ENCODE measurements around the gene VIPR2.

The VIPR2 gene

DNA sequence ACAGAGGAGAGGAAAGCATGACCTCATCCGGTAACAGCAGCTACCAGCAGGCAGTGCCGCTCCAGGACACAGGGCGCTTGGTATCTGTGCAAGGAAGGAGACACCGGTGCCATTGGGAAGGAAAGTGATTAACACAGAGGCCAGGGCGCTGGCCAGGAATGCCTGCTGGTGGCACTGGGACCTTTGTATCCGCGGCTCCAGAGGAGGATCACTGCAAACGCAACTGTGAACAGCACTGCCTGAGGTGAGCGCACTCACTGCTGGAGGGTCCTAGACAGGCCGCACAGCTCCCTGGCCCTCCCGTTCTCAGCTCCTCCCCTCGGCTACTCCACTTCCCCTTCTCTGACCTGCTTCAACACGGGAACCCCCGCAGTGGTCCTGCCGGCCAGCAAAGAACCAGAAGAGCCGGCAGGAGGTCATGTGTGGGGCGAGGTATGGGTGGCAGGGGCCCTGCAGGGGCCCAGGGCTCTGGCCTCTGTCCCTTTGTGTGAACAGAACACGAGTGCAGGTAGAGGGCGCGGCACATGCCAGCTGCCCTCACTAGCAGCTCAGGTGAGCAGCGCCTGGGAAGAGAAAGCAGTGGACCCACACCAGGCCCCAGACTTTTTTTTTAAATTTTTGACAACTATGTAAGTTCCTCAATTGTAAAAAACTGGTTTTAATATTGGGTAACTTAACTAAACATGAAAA lies 107.6 kb downstream of the VIPR2 start:
- DNase-seq, result peak in 1 of 3 donors; percentile 10
- Histone ChIP-seq H3K9me3 (ENCODE audit: control extremely low read depth in 1 of 5, control insufficient read depth in 4 of 5, insufficient read depth in 2 of 5, low read depth in 1 of 5, low read length in 4 of 5) (peaks cover 0 to 8% (median 4%) of the 10 kb centered on the region in 5 experiments), H3K27ac (ENCODE audit: insufficient read depth in 1 of 2, low read depth in 1 of 2, low read length in 2 of 2, poor library complexity in 1 of 2, severe bottlenecking in 2 of 2) (no peak overlapping the region), H3K27me3 (replicated peaks in 2 of 5; ENCODE audit: control insufficient read depth in 4 of 5, insufficient read depth in 5 of 5, low read length in 4 of 5) (peaks cover 0 to 2% (median 0%) of the 10 kb centered on the region in 5 experiments), H3K4me1 (ENCODE audit: control extremely low read depth in 1 of 4, control insufficient read depth in 4 of 4, insufficient read depth in 4 of 4, low read length in 3 of 4) (peaks cover 0 to 9% (median 5%) of the 10 kb centered on the region in 4 experiments), H3K4me3 (ENCODE audit: control insufficient read depth in 1 of 7, extremely low read depth in 1 of 7, insufficient read depth in 4 of 7, low read depth in 2 of 7, low read length in 6 of 7) (peak overlapping the region in 2 of 7 experiments; percentile 16 to 24), H3K36me3 (ENCODE audit: control insufficient read depth in 4 of 4, insufficient read depth in 4 of 4, low read length in 3 of 4) (no peaks in the 10 kb centered on the region)
- ChIA-PET POLR2A (no interaction called here), CTCF (no interaction called here)
- 72% methylated on average over 12 of the region's 21 CpGs for WGBS (ENCODE audit: insufficient coverage)

DNA sequence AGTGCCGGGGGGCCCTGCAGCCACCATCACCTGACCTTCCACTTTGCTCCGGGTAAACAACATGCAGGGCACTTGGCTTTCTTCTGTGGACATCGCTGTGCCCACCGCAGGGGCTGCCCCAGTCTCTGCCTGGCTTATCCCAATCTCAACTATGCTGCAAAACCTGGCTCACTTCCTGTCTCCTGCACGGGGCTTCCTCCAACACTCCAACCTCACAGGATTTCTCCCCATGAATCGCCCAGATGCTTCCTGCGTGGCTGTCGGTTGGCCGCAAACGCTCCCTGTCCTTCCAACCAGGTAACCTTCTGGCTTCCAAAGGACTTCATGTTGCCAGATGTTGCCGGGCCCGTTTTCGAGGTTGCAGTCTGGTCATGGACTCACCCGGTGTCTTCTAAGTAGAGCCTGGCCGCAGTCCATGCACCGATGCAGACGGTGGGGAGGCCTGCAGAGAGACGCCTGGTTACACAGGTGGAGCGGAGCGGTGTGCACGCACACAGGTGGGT lies 109.0 kb downstream of the VIPR2 start:
- Histone ChIP-seq H3K4me1 (ENCODE audit: control extremely low read depth in 1 of 4, control insufficient read depth in 4 of 4, insufficient read depth in 4 of 4, low read length in 3 of 4) (peaks cover 0 to 13% (median 10%) of the 10 kb centered on the region in 4 experiments), H3K27me3 (replicated peaks in 2 of 5; ENCODE audit: control insufficient read depth in 4 of 5, insufficient read depth in 5 of 5, low read length in 4 of 5) (peaks cover 0 to 16% (median 5%) of the 10 kb centered on the region in 5 experiments), H3K9me3 (ENCODE audit: control extremely low read depth in 1 of 5, control insufficient read depth in 4 of 5, insufficient read depth in 2 of 5, low read depth in 1 of 5, low read length in 4 of 5) (no peaks in the 10 kb centered on the region), H3K4me3 (ENCODE audit: control insufficient read depth in 1 of 7, extremely low read depth in 1 of 7, insufficient read depth in 4 of 7, low read depth in 2 of 7, low read length in 6 of 7) (no peak overlapping the region), H3K36me3 (ENCODE audit: control insufficient read depth in 4 of 4, insufficient read depth in 4 of 4, low read length in 3 of 4) (no peaks in the 10 kb centered on the region), H3K27ac (ENCODE audit: insufficient read depth in 1 of 2, low read depth in 1 of 2, low read length in 2 of 2, poor library complexity in 1 of 2, severe bottlenecking in 2 of 2) (no peak overlapping the region)
- ChIA-PET CTCF (no interaction called here), POLR2A (no interaction called here)
- no peak for DNase-seq
- WGBS (ENCODE audit: insufficient coverage), result 88% methylated on average over 17 of the region's 21 CpGs

- CTCF ChIA-PET, result no interaction called here
- DNase-seq, result no peak
- H3K4me1 ChIP-seq (ENCODE audit: control extremely low read depth in 1 of 4, control insufficient read depth in 4 of 4, insufficient read depth in 4 of 4, low read length in 3 of 4), result peaks cover 0 to 17% (median 14%) of the 10 kb centered on the region in 4 experiments
- H3K27me3 ChIP-seq (replicated peaks in 2 of 5; ENCODE audit: control insufficient read depth in 4 of 5, insufficient read depth in 5 of 5, low read length in 4 of 5), result peaks cover 0 to 22% (median 5%) of the 10 kb centered on the region in 5 experiments
- WGBS (ENCODE audit: insufficient coverage), result 96% methylated on average over 8 of the region's 9 CpGs
- H3K36me3 ChIP-seq (ENCODE audit: control insufficient read depth in 4 of 4, insufficient read depth in 4 of 4, low read length in 3 of 4), result no peaks in the 10 kb centered on the region
- no peak overlapping the region for H3K27ac ChIP-seq (ENCODE audit: insufficient read depth in 1 of 2, low read depth in 1 of 2, low read length in 2 of 2, poor library complexity in 1 of 2, severe bottlenecking in 2 of 2)
- H3K4me3 ChIP-seq (ENCODE audit: control insufficient read depth in 1 of 7, extremely low read depth in 1 of 7, insufficient read depth in 4 of 7, low read depth in 2 of 7, low read length in 6 of 7), result no peak overlapping the region
- POLR2A ChIA-PET, result no interaction called here
- no peaks in the 10 kb centered on the region for H3K9me3 ChIP-seq (ENCODE audit: control extremely low read depth in 1 of 5, control insufficient read depth in 4 of 5, insufficient read depth in 2 of 5, low read depth in 1 of 5, low read length in 4 of 5)
These were observed 109.7 kb downstream of the VIPR2 start for GRCh38 chr7:159034988-159035387.

- POLR2A ChIA-PET, result no interaction called here
- Histone ChIP-seq H3K27me3 (replicated peaks in 2 of 5; ENCODE audit: control insufficient read depth in 4 of 5, insufficient read depth in 5 of 5, low read length in 4 of 5) (peaks cover 0 to 28% (median 9%) of the 10 kb centered on the region in 5 experiments), H3K4me3 (ENCODE audit: control insufficient read depth in 1 of 7, extremely low read depth in 1 of 7, insufficient read depth in 4 of 7, low read depth in 2 of 7, low read length in 6 of 7) (no peak overlapping the region), H3K4me1 (ENCODE audit: control extremely low read depth in 1 of 4, control insufficient read depth in 4 of 4, insufficient read depth in 4 of 4, low read length in 3 of 4) (peaks cover 0 to 17% (median 14%) of the 10 kb centered on the region in 4 experiments), H3K27ac (ENCODE audit: insufficient read depth in 1 of 2, low read depth in 1 of 2, low read length in 2 of 2, poor library complexity in 1 of 2, severe bottlenecking in 2 of 2) (no peak overlapping the region), H3K9me3 (ENCODE audit: control extremely low read depth in 1 of 5, control insufficient read depth in 4 of 5, insufficient read depth in 2 of 5, low read depth in 1 of 5, low read length in 4 of 5) (peaks cover 0 to 4% (median 0%) of the 10 kb centered on the region in 5 experiments), H3K36me3 (ENCODE audit: control insufficient read depth in 4 of 4, insufficient read depth in 4 of 4, low read length in 3 of 4) (no peaks in the 10 kb centered on the region)
- 88% methylated on average over 6 of the region's 10 CpGs for WGBS (ENCODE audit: insufficient coverage)
- no peak for DNase-seq
- CTCF ChIA-PET, result no interaction called here
These were observed 110.3 kb downstream of the VIPR2 start for GRCh38 chr7:159034394-159034793.

GRCh38 chr7:159033956-159034355 lies 110.7 kb downstream of the VIPR2 start:
- Histone ChIP-seq H3K4me1 (ENCODE audit: control extremely low read depth in 1 of 4, control insufficient read depth in 4 of 4, insufficient read depth in 4 of 4, low read length in 3 of 4) (peaks cover 0 to 17% (median 14%) of the 10 kb centered on the region in 4 experiments), H3K27me3 (replicated peaks in 2 of 5; ENCODE audit: control insufficient read depth in 4 of 5, insufficient read depth in 5 of 5, low read length in 4 of 5) (peaks cover 0 to 32% (median 9%) of the 10 kb centered on the region in 5 experiments), H3K36me3 (ENCODE audit: control insufficient read depth in 4 of 4, insufficient read depth in 4 of 4, low read length in 3 of 4) (no peaks in the 10 kb centered on the region), H3K27ac (ENCODE audit: insufficient read depth in 1 of 2, low read depth in 1 of 2, low read length in 2 of 2, poor library complexity in 1 of 2, severe bottlenecking in 2 of 2) (no peak overlapping the region), H3K9me3 (ENCODE audit: control extremely low read depth in 1 of 5, control insufficient read depth in 4 of 5, insufficient read depth in 2 of 5, low read depth in 1 of 5, low read length in 4 of 5) (peaks cover 0 to 5% (median 0%) of the 10 kb centered on the region in 5 experiments), H3K4me3 (ENCODE audit: control insufficient read depth in 1 of 7, extremely low read depth in 1 of 7, insufficient read depth in 4 of 7, low read depth in 2 of 7, low read length in 6 of 7) (no peak overlapping the region)
- ChIA-PET POLR2A (no interaction called here), CTCF (no interaction called here)
- WGBS (ENCODE audit: insufficient coverage), result 95% methylated on average over 16 of the region's 16 CpGs
- no peak for DNase-seq

GRCh38 chr7:159033473-159033825 lies 111.2 kb downstream of the VIPR2 start:
- Histone ChIP-seq H3K36me3 (ENCODE audit: control insufficient read depth in 4 of 4, insufficient read depth in 4 of 4, low read length in 3 of 4) (no peaks in the 10 kb centered on the region), H3K27me3 (replicated peaks in 2 of 5; ENCODE audit: control insufficient read depth in 4 of 5, insufficient read depth in 5 of 5, low read length in 4 of 5) (peaks cover 0 to 37% (median 9%) of the 10 kb centered on the region in 5 experiments), H3K9me3 (ENCODE audit: control extremely low read depth in 1 of 5, control insufficient read depth in 4 of 5, insufficient read depth in 2 of 5, low read depth in 1 of 5, low read length in 4 of 5) (peaks cover 0 to 5% (median 0%) of the 10 kb centered on the region in 5 experiments), H3K27ac (ENCODE audit: insufficient read depth in 1 of 2, low read depth in 1 of 2, low read length in 2 of 2, poor library complexity in 1 of 2, severe bottlenecking in 2 of 2) (no peak overlapping the region), H3K4me3 (ENCODE audit: control insufficient read depth in 1 of 7, extremely low read depth in 1 of 7, insufficient read depth in 4 of 7, low read depth in 2 of 7, low read length in 6 of 7) (no peak overlapping the region), H3K4me1 (ENCODE audit: control extremely low read depth in 1 of 4, control insufficient read depth in 4 of 4, insufficient read depth in 4 of 4, low read length in 3 of 4) (peaks cover 0 to 17% (median 14%) of the 10 kb centered on the region in 4 experiments)
- CTCF ChIA-PET, result no interaction called here
- WGBS (ENCODE audit: insufficient coverage), result 92% methylated on average over 5 of the region's 5 CpGs
- POLR2A ChIA-PET, result no interaction called here
- DNase-seq, result no peak

DNA sequence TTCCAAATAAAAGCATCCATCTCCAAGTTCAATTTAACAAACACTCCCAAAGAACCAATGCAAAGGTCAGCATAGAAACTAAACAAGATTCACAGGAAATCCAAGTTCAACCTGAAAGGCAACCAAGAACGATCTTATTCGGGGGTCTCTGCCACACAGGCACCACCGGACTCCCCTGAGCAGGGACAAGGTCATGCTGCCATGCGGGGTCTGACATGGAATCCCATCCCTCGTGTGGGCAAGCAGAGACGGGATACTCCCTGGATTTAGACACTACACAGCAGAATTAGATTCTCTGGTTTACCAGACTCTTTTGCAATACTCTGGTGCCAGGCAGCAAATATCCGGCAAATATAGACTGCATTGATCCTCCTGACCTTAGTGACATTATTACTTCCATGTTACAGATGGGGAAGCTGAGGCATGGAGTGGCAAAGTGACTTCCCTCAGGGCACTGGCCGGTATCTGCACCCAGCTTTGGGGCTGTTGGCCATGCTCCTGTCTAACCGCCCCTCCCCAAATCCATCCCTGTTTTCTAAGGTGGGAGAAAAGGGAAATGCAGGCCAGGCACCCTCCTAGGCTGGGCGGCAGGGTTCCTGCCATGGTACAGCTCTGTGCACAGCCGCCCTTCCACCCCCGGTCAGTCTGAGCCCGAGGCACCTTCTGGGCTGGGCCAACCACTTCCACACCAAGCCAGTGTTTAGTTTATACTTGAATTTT lies 111.8 kb downstream of the VIPR2 start:
- Histone ChIP-seq H3K27ac (ENCODE audit: insufficient read depth in 1 of 2, low read depth in 1 of 2, low read length in 2 of 2, poor library complexity in 1 of 2, severe bottlenecking in 2 of 2) (no peak overlapping the region), H3K27me3 (replicated peaks in 2 of 5; ENCODE audit: control insufficient read depth in 4 of 5, insufficient read depth in 5 of 5, low read length in 4 of 5) (peaks cover 0 to 39% (median 9%) of the 10 kb centered on the region in 5 experiments), H3K36me3 (ENCODE audit: control insufficient read depth in 4 of 4, insufficient read depth in 4 of 4, low read length in 3 of 4) (no peaks in the 10 kb centered on the region), H3K4me1 (ENCODE audit: control extremely low read depth in 1 of 4, control insufficient read depth in 4 of 4, insufficient read depth in 4 of 4, low read length in 3 of 4) (peaks cover 0 to 17% (median 14%) of the 10 kb centered on the region in 4 experiments), H3K9me3 (ENCODE audit: control extremely low read depth in 1 of 5, control insufficient read depth in 4 of 5, insufficient read depth in 2 of 5, low read depth in 1 of 5, low read length in 4 of 5) (peaks cover 0 to 5% (median 0%) of the 10 kb centered on the region in 5 experiments), H3K4me3 (ENCODE audit: control insufficient read depth in 1 of 7, extremely low read depth in 1 of 7, insufficient read depth in 4 of 7, low read depth in 2 of 7, low read length in 6 of 7) (no peak overlapping the region)
- DNase-seq, result no peak
- POLR2A ChIA-PET, result no interaction called here
- WGBS (ENCODE audit: insufficient coverage), result 93% methylated on average over 7 of the region's 13 CpGs
- CTCF ChIA-PET, result interaction anchor here (0.9 kb wide), 1 partner anchor 56 kb away, joined by 3 read pairs; no protein-coding TSS in a partner anchor
